Suprapubic skin (tissue), 4 donors: ENCODE measurements around the gene MYD88. TPM values are rescaled to one million over a fixed set of nuclear protein-coding genes. Genes with fewer than 3 reads are reported as not detected.
A peak's percentile ranks its signal among the peaks of the same experiment; 100 is the strongest.
"Not testable (repeated sequence)": the region's sequence is repeated elsewhere in the genome, so short reads cannot be mapped to it uniquely, and the experiment has no call there.

Experiments
- DNase-seq, 2 donors: peaks; one replicate each; pipeline ENCODE4 v3.0.0-alpha.2; 2019; ENCODE audit warnings: low spot score in 2 of 2
- H3K27ac ChIP-seq: fragments of 200-600 bp; sonication (generic); one replicate; pipeline ENCODE4 v1.5.1; 2019
- H3K27me3 ChIP-seq: fragments of 200-600 bp; sonication (generic); one replicate; pipeline ENCODE4 v1.5.1; 2019
- H3K36me3 ChIP-seq: fragments of 200-600 bp; sonication (generic); one replicate; pipeline ENCODE4 v1.5.1; 2019
- H3K4me1 ChIP-seq: fragments of 200-600 bp; sonication (generic); one replicate; pipeline ENCODE4 v1.5.1; 2019
- H3K4me3 ChIP-seq: fragments of 200-600 bp; sonication (generic); one replicate; pipeline ENCODE4 v1.5.1; 2019; ENCODE audit warnings: mild to moderate bottlenecking
- H3K9me3 ChIP-seq: fragments of 200-600 bp; sonication (generic); one replicate; pipeline ENCODE4 v1.5.1; 2019
- EP300 ChIP-seq: sonication (generic); formaldehyde crosslinking; IDR thresholded peaks from one replicate; pipeline ENCODE4 v1.6.1; 2017; ENCODE audit warnings: antibody characterized with exemption
- POLR2A ChIP-seq, 2 donors: fragments of 450-650 bp; IDR thresholded peaks; one replicate each; pipeline ENCODE4 v1.6.1; 2017; ENCODE audit warnings: antibody characterized with exemption in 2 of 2, mild to moderate bottlenecking in 2 of 2, moderate library complexity in 2 of 2
- POLR2AphosphoS5 ChIP-seq, 3 donors: sonication (generic); formaldehyde crosslinking; IDR thresholded peaks; one replicate each; pipeline ENCODE4 v1.6.1; 2017; ENCODE audit warnings: antibody characterized with exemption in 3 of 3
- WGBS: methylation state at CpG from one replicate; pipeline ENCODE4 v1.1.5; 2018; 5-methylcytosine and 5-hydroxymethylcytosine counted together
- total RNA-seq, 4 donors: library from RNA; depleted of rRNA; stranded (reverse); fragments of >200 nt; gene quantifications; one replicate each; pipeline ENCODE4 v1.1.0, GENCODE V29; 2016
- TF ChIP-seq, protein P1 (sequence below), 2 donors: fragments of 200-600 bp in 1 of 2; fragments of 450-650 bp in 1 of 2; sonication (generic) in 1 of 2; IDR thresholded peaks; one replicate each; pipeline ENCODE4 v1.5.1; 2016 to 2019; ENCODE audit warnings: antibody characterized with exemption in 2 of 2, mild to moderate bottlenecking in 1 of 2, moderate library complexity in 1 of 2

MYD88 gene
- total RNA-seq, 4 donors from 2014 or later: 21.6 to 33.2 (median 28.1) TPM

- no peak for DNase-seq
- Histone ChIP-seq H3K9me3 (no peaks in the 10 kb centered on the region), H3K27ac (no peak overlapping the region), H3K36me3 (no peaks in the 10 kb centered on the region), H3K4me3 (no peak overlapping the region), H3K27me3 (no peaks in the 10 kb centered on the region), H3K4me1 (peaks cover 29% of the 10 kb centered on the region)
- TF ChIP-seq POLR2AphosphoS5 (IDR thresholded peaks at IDR 0.05): no peak
- TF ChIP-seq POLR2A (IDR thresholded peaks at IDR 0.05): no peak
- no peak for TF ChIP-seq EP300
- TF ChIP-seq, protein P1, sequence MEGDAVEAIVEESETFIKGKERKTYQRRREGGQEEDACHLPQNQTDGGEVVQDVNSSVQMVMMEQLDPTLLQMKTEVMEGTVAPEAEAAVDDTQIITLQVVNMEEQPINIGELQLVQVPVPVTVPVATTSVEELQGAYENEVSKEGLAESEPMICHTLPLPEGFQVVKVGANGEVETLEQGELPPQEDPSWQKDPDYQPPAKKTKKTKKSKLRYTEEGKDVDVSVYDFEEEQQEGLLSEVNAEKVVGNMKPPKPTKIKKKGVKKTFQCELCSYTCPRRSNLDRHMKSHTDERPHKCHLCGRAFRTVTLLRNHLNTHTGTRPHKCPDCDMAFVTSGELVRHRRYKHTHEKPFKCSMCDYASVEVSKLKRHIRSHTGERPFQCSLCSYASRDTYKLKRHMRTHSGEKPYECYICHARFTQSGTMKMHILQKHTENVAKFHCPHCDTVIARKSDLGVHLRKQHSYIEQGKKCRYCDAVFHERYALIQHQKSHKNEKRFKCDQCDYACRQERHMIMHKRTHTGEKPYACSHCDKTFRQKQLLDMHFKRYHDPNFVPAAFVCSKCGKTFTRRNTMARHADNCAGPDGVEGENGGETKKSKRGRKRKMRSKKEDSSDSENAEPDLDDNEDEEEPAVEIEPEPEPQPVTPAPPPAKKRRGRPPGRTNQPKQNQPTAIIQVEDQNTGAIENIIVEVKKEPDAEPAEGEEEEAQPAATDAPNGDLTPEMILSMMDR (IDR thresholded peaks at IDR 0.05): no peak
- 55% methylated on average over 3 of the region's 3 CpGs for WGBS
Observed at GRCh38 chr3:38157595-38157994, 19.1 kb downstream of the MYD88 start.

DNA sequence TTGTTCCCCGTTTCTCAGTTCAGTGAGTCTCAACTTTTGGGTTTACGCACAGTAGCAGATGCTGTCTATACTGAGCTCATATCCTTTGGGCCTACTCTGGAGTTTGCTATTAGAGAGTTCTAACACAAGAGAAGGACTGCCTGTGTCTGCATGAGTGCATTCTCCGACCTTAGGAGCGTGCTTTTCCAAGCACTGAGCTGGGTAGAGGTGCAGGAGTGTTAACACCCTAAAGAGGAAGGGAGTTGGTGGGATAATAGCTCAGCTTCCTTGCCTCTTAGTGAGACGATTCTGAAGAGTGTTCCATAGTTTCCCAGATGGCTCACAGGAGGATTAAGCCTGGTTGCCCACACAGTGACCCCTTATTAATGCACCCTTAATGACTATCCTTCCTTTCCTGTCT, 20.0 kb downstream of the MYD88 start:
- Histone ChIP-seq H3K4me1 (peaks cover 21% of the 10 kb centered on the region), H3K27ac (no peak overlapping the region), H3K4me3 (no peak overlapping the region), H3K27me3 (no peaks in the 10 kb centered on the region), H3K36me3 (no peaks in the 10 kb centered on the region), H3K9me3 (no peaks in the 10 kb centered on the region)
- no peak for DNase-seq
- TF ChIP-seq, protein P1 (IDR thresholded peaks at IDR 0.05): no peak
- TF ChIP-seq EP300 (no peak), POLR2A (IDR thresholded peaks at IDR 0.05) (no peak), POLR2AphosphoS5 (IDR thresholded peaks at IDR 0.05) (no peak)
- WGBS: 72% methylated on average over 5 of the region's 5 CpGs

DNA sequence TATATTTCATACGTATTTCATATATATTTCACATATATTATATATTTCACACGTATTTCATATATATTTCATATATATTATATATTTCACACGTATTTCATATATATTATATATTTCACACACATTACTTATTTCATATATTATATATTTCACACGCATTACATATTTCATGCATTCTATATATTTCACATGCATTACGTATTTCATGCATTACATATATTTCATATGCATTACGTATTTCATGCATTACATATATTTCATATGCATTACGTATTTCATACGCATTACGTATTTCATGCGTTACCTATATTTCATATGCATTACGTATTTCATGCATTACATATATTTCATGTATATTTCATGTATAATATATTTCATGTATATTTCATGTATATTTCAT, 22.2 kb downstream of the MYD88 start:
- DNase-seq, H3K4me3 ChIP-seq, H3K27ac ChIP-seq, H3K9me3 ChIP-seq, H3K27me3 ChIP-seq, H3K36me3 ChIP-seq: not testable (repeated sequence)
- peaks cover 12% of the 10 kb centered on the region for H3K4me1 ChIP-seq
- 93% methylated on average over 11 of the region's 11 CpGs for WGBS

GRCh38 chr3:38163117-38163840, 24.8 kb downstream of the MYD88 start:
- H3K27ac ChIP-seq: no peak overlapping the region
- no peaks in the 10 kb centered on the region for H3K27me3 ChIP-seq
- H3K9me3 ChIP-seq: no peaks in the 10 kb centered on the region
- TF ChIP-seq POLR2A (IDR thresholded peaks at IDR 0.05): no peak
- TF ChIP-seq, protein P1 (IDR thresholded peaks at IDR 0.05): no peak
- no peak for TF ChIP-seq POLR2AphosphoS5 (IDR thresholded peaks at IDR 0.05)
- no peak for TF ChIP-seq EP300
- no peak for DNase-seq
- H3K4me1 ChIP-seq: peaks cover 25% of the 10 kb centered on the region
- no peak overlapping the region for H3K4me3 ChIP-seq
- 90% methylated on average over 11 of the region's 12 CpGs for WGBS
- H3K36me3 ChIP-seq: no peaks in the 10 kb centered on the region

GRCh38 chr3:38163841-38164642, 25.6 kb downstream of the MYD88 start:
- Histone ChIP-seq H3K27me3 (no peaks in the 10 kb centered on the region), H3K36me3 (no peaks in the 10 kb centered on the region), H3K27ac (peak overlapping the region; percentile 98), H3K4me3 (peak overlapping the region; percentile 96), H3K9me3 (no peaks in the 10 kb centered on the region), H3K4me1 (peaks cover 30% of the 10 kb centered on the region)
- DNase-seq: no peak
- TF ChIP-seq, protein P1 (IDR thresholded peaks at IDR 0.05): no peak
- TF ChIP-seq POLR2AphosphoS5 (IDR thresholded peaks at IDR 0.05) (no peak), POLR2A (IDR thresholded peaks at IDR 0.05) (no peak)
- 73% methylated on average over 24 of the region's 24 CpGs for WGBS
